HG03159 (cell line): ENCODE measurements around the gene DLX5.
A peak's percentile ranks its signal among the peaks of the same experiment; 100 is the strongest.
"Not testable (repeated sequence)": the region's sequence is repeated elsewhere in the genome, so short reads cannot be mapped to it uniquely, and the experiment has no call there.

Experiments used
- ATAC-seq: cut with Tn5 transposase; IDR thresholded peaks from one replicate; pipeline ENCODE4 v1.9.1; 2021; ENCODE audit warnings: mild to moderate bottlenecking, moderate library complexity; ENCODE audit not compliant: unreplicated experiment

The DLX5 gene

DNA sequence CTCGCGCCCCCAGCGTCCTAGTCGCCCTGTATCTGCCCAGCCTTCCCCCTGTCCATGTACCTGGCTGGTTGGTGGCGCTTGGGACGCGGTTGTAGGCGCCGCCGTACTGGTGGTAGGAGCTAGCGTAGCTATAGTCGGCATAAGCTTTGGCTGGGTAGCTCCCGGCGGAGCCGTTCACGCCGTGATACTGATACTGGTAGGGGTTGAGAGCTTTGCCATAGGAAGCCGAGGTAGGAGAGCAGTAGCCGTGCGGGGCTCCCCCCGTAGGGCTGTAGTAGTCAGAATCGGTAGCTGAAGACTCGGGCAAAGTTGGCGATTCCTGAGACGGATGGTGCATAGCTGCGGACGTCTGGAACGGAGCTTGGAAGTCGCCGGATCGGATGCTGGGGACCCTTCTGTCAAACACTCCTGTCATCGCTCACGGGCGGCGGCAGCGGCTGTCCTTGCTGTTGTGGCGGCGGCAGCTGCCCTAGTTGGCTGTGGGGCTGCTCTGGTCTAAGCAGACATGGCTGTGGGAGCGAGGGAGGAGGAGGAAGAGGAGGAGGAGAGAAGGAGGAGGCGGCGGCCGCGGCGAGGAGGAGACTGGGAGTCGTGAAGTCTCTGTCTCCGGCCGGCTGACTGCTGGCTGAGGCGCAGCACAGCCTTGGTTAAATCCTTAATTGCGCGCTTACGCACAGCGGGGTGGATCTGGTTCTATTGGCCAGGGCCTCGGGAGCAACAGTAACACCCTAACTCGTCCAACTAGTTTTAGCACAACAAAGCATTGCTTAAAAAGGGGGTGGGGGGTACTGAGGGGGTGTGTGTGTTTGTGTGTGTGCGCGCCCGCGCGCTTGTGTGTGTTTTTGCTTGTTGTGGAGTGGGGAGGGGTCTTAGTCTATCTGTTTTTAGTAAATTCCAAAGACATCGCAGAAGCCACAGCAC is at the start of gene DLX5:
Gene DLX5, minus strand, starts transcription at position 623 of the 921 bp plus-strand sequence. Its CDS starts 208 bp downstream, at position 415.
- no peak for ATAC-seq

DNA sequence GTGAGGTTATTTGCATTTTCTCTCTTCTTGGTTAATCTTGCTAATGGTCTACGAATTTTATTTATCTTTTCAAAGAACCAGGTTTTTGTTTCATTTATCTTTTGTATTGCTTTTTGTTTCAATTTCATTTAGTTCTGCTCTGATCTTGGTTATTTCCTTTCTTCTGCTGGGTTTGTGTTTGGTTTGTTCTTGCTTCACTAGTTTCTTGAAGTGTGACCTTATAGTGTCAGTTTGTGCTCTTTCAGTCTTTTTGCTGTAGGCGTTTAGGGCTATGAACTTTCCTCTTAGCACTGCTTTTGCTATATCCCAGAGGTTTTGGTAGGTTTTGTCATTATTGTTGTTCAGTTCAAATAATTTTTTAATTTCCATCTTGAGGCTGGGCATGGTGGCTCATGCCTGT is 47.4 kb upstream of the DLX5 start:
- ATAC-seq: not testable (repeated sequence)

DNA sequence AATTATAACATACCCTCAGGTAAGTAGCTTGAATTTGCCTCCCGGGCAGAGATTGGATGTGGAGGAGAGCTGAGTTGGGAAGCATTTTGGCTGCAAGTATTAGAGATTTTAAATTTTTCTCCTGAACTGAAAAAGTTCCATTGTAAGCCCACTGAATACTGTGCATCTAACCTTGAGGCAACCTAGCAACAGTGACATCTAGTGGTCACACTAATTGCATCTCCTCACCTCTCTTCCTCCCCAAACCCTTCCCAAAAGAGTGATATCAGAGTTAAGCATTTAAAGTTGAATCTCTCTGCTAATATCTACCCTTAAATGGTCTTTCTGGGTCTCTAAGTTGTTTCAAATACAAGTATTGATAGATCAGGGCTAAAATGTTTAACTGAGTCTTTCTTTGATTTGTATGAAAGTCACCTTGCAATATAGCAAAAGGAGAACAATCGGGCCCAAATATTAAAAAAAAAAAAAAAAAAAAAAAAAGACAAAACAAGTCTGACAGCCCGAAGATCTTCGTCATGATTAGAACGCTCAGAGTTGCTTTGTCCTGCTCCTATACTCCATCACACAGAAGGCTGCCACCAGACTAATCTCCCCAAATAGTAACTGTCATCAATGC is 40.4 kb upstream of the DLX5 start:
- peak; percentile 90 for ATAC-seq

DNA sequence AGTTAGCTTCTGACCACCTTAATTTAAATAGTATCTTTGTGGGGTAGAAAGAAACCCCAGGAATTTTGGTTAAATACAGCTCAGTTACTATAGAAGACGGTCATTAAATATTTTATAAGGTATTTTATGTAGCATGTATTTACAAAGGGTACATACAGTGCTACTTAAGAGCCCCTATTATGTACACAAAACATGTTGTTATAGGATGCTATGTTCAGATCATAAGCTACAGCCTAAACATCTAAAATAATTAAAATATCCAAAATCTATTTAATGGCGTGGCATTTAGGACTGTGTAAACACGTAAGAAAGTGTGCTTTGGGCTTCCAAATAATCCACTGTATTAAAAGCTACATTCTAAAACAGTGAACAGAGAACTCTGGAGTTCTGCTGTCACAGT is 39.4 kb upstream of the DLX5 start:
- no peak for ATAC-seq

DNA sequence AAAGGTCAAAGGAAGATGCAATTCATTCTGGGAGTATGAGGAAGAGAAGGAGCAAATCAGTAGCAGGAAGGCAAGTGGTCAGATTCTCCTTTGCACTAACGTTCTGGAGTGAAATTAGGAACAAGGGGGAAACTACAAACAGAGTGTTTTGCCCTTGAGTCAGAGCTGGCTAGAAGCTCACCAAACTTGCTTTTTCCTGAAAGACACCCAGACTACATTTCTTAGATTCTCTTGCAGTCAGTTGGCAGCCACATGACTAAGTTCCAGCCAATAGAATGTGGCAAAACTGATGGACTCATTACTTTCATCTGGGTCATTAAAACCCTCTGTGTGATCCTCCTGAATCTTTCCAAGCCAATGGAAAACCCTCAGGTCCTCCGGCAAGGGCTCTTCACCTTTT is 18.6 kb upstream of the DLX5 start:
- no peak for ATAC-seq

DNA sequence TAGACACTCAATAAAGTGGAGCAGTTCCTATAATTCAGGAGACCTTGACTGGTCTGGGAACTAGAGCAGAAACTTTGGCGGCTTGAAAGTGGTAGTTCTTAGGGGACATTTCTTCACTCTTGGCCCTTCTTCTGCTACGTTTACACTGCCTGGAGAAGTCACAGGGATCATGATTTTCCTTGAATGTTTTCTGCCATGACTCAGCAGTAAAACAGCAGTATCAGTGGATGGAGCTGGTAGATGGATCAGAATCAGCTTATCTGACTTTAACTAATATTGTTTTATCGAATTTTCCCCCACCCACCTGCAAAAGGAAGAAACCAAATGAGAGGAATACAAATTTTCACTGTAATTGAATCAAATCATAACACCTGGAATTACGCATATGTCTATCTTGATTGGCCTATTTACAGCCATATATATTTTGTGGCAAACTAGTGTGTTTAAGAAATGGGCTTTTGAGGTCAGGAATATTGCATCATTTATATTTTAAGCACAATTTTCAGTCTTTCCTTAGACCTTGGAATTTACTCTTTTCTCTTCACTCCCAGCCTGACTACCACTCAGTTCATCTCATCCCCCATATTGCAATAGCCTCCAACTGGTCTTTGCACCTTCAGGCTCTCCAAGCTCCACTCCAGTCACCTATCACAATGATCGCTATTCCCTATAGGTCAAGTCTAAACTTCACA is 14.9 kb upstream of the DLX5 start:
- ATAC-seq: no peak

DNA sequence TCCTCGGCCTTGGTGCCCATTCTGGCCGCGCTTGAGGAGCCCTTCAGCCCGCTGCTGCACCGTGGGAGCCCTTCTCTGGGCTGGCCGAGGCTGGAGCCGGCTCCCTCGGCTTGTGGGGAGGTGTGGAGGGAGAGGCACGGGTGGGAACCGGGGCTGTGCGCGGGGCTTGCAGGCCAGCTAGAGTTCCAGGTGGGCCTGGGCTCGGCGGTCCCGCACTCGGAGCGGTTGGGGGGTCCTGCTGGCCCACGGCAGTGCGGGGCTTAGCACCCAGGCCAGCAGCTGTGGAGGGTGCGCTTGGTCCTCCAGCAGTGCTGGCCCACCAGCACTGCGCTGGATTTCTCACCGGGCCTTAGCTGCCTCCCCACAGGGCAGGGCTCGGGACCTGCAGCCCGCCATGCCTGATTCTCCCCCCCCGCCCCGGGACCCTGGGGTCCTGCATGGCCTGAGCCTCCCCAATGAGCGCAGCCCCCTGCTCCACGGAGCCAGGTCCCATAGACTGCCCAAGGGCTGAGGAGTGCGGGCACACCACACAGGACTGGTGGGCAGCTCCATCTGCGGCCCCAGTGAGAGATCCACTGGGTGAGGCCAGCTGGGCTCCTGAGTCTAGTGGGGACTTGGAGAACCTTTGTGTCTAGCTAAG is 9.7 kb upstream of the DLX5 start:
- ATAC-seq: not testable (repeated sequence)

DNA sequence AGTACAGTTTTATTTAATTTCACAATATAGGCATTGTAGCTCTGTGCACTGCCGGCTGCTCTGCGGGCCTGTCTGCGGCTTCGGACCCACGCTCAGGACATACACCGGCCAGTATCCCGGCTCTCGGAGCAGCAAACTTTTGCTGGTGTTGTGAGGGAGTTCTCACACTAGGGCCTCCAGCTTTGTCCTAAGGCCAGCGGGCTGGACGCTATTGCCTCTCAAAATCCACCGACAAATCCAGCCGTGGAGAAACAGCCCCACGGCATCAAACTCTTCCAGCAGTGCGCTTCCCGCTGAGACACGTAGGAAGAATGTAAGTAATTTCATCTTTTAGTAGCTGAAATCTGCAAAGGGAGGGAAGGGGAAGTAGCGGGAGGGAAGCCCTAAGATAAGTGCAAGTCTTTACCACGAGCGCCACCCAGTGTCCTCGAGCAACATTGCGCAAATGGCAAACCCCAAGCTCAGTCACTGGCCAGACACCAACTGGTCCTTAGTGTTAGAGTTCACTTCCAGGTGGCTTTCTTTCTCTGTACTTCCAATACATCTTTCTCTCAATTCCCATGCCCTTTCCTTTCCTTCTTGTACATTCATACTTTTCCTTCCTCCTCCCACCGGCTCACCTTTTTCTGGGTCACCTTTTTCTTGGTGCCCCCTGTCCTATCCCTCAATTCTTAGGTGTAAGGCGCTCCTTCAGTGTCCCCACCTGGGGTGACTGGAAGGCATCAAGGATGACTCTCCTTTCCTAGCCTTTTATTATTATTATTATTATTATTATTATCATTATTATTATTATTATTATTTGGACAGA is 3.0 kb upstream of the DLX5 start:
- peak; percentile 92 for ATAC-seq

DNA sequence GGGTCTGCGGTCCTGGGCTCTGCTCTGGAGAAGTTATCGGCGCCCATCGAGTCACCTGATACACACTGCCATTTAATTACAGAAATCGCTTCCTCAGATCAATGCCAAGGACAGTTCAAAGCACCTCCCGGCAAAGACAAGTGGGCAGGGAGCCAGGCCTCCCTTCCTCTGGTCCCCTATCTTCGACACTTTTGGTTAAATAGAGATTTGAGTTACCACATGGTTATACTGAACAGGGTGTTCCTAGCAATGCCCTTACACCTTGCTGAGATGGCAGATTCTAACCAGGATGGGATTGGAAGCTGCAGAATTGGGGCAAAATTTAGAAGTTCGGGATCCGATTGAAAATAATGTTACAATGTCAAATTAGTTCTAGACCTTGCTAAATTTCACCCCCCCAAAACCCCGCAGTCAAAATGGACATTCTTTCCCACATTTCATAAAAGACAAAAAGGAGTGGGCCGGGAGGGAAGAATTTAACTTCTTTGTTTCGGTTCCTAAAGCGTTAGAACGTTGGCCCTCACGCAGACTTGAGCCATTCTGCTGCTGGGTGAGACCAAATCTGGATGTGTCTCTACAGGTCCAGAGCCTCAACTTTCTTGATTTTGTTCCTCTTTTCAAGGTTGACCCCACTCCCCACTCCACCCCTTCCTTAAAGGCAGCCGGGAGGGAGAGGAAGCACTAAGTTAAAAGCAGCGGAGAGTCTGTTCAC is 2.2 kb upstream of the DLX5 start:
- ATAC-seq: no peak

DNA sequence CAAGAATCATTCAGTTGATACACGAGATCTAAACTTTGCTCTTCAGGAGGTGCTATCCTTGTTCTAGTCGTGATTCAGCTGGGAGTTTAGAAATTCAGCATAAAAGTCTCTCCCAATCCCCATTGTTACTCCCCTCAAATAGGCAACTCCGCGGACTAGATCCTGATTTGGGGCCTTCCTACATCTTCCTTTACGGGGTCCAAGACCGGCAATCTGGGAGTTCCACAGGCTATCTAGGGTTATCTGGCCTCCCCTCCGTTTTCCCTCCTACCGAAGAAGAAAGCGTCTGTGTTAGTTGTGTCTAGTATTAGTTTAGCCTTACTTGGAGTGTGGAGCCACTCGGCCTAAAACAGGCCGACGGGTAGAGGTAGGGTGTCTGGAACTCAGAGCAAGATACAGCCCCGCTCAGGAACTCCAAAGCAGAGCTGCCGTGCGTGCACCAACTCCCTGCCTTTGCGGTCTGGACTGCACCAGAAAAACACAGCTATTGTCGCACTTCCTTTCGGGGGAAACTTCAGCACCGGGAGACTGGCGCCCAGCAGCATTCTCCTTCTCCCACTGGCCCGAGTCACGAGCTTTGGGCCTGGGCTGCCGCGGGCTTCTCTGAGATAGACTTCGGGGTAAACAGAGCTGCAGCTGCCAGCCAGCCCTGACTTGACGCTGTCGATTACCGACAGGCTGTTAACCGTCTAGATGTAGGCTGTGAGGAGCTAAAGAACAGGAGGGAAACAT is 1.5 kb upstream of the DLX5 start:
- no peak for ATAC-seq

DNA sequence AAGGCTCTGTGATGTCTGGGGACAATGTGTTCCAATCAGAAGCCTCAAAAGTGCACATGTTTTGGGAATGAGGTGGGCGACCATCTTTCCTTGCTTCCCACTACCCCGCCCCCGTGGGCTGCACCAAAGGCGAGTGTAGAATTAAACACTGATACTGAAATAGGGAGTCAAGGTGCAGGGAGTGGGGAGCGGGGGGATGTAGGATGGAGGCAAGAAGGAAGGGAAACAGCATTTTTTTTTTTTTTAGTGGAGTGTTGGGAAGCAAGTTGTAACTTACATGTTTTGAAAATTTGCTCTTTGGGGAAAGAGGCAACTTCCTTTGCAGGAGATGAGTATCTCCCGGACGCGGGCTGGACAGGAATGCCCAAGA is 484 bp upstream of the DLX5 start:
- no peak for ATAC-seq

DNA sequence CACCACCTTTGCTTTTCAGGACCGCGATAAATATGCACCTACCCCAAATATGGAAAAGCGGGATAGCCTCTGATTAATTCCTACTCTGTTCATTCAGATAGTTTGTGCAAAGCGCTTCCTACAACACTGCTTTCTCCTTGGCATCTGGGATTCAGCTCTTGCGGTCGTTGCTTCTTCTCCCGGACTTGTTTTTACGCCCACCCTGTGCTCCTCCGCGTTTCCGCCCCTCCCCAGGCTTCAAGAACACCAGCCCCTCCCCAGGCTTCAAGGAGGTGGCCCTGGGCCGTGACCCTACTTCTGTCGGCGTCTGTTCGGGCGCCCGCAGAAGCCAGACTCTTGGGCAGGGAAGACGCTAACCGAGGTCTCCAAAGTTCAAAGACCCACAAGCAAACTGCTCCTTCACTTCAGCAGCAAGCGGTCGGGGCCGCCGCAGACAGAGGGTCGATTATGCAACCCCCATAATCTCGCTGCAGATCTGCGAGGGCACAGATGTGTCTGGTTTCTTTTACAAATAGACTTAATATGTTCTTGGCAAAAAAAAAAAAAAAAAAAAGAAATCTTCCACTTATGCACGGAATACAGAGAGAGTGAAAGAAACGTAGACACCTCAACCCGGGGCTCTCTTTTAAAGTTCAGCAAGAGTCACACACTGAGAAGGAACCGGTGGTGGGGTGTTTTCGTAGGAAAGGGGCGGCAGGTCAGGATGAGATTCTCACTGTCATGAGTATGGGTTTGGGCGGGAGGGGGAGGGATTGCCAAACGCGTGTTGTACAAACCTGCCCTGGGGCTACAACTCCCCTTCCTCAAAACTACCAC is 1.9 kb downstream of the DLX5 start:
- ATAC-seq: no peak

DNA sequence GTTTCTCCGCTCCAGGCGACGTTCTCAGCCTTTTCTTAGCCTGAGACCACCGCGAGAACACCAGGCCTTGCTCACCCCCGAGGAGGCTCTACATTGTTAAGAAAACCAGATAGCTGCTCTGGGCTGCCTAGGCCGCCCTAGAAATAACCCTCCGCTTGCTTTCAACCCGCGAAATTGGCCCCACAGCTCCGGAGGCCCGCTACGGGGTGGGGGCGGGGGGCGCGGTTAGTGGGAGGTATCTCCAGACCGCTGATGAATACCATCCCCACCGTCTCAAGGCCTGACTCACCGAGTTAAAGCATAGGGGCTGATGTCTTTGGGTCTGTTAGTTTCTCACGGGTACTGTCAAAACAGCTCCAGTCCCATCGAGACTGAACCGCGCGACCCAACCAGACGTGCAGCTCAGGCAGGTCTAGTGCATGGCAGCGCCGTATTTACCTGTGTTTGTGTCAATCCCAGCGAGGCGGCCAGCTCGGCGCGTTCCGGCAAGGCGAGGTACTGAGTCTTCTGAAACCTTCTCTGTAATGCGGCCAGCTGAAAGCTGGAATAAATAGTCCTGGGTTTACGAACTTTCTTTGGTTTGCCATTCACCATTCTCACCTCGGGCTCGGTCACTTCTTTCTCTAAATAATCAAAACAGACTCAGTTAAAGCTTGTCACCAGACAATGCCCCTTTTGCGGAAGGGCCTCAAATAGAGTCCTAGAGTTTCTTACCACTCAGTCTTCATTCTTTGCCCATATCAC is 2.7 kb downstream of the DLX5 start:
- ATAC-seq: no peak

DNA sequence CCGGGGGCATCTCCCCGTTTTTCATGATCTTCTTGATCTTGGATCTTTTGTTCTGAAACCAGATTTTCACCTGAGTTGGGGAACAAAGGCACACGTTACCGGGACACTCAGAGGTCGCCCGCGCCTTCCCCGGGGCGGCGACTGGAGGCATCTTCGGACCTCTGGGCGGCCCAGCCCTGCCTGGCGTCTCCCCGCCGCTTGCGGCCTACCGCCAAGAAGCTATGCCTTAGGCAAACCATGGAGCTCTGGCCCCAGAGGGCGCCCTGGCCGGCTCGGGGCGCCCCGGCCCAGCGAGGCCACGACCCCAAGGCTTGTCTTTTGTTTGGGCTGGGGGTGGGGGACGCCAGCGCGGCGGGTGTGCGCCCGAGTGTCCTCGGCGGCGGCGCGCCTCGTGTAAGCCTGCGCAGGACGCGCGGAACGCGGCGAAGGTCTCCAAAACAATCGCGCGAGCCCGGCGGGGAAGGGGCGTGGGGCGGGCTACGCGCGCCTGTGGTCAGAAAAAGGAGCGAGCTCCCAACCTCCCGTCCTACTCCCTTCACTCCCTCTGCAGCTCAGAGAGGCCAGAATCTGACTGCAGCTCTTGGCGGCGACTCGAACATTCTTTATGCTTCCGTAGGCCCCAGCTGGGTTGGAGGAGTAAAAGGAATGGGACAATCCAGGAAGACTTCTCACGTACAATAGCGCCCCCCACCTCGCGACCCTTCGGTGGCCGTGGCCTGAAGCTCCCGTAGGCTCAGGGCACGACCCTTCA is 3.5 kb downstream of the DLX5 start:
- no peak for ATAC-seq

DNA sequence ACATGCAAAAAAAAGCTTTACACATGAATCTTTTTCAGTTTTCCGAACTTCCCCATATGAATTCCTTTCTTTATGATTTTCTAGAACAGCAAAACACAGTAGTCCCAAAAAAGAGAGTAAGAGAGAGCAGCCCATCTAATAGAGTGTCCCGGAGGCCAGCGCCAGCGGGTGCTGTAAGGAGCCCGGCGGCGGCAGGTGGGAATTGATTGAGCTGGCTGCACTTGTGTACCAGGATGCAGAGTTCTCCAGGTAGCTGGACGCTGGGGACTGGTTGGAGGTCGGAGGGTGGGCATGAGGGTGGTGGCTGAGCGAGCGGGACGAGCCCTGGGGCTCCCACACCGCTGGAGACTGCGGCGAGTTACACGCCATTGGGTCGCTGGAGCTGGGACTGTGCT is 4.0 kb downstream of the DLX5 start:
- no peak for ATAC-seq

DNA sequence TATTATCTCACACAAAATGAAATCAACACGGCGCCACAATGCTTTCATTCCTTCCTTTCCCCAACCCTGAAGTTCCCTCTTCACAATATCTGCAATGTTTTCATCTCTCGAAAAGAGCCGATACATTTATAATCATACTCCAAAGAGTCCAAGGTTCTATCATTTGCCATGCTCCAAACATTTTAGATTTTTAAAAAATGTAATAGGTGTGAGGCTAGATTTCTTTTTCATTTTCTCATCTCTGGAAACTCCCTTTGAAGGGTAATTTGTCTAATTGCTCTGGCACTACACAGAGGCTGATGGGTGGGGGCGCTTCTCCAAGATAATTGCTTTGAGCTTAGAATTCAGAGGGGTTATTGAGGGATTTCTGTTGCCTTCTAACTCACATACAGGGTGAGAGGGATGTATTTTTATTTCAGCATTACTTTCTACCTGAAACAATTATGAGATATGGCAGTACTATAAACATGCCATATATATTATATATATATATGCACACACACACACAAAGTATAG is 4.9 kb downstream of the DLX5 start:
- no peak for ATAC-seq
